Neural progenitor cell (in vitro differentiated cells): ENCODE data around the gene LCAT. TPM values are rescaled to one million over a fixed set of nuclear protein-coding genes. Genes with fewer than 3 reads are reported as not detected.

ENCODE experiments used
- DNase-seq: peaks from one replicate; pipeline ENCODE4 v3.0.0-alpha.2; 2016; ENCODE audit warnings: low spot score
- H2AFZ ChIP-seq: fragments of 200-600 bp; sonication (generic); replicated peaks from 2 replicates; pipeline ENCODE4 v1.6.1; 2016; ENCODE audit warnings: antibody characterized with exemption
- H3F3A ChIP-seq: fragments of 200-600 bp; sonication (generic); 2 replicates; pipeline ENCODE4 v1.6.1; 2016; ENCODE audit warnings: antibody characterized with exemption, low read depth
- H3K27ac ChIP-seq: fragments of 200-600 bp; sonication (generic); 2 replicates; pipeline ENCODE4 v1.5.1; 2016; ENCODE audit warnings: mild to moderate bottlenecking
- H3K27me3 ChIP-seq: fragments of 200-600 bp; sonication (generic); 2 replicates; pipeline ENCODE4 v1.6.1; 2016; ENCODE audit warnings: mild to moderate bottlenecking, moderate library complexity
- H3K36me3 ChIP-seq: fragments of 200-600 bp; sonication (generic); 2 replicates; pipeline ENCODE4 v1.5.1; 2016
- H3K4me1 ChIP-seq: fragments of 200-600 bp; sonication (generic); 2 replicates; pipeline ENCODE4 v1.6.1; 2016; ENCODE audit warnings: mixed run types
- H3K4me2 ChIP-seq: fragments of 200-600 bp; sonication (generic); 2 replicates; pipeline ENCODE4 v1.6.1; 2016
- H3K4me3 ChIP-seq: fragments of 200-600 bp; sonication (generic); 2 replicates; pipeline ENCODE4 v1.5.1; 2016
- H3K79me2 ChIP-seq: fragments of 200-600 bp; sonication (generic); 2 replicates; pipeline ENCODE4 v1.6.1; 2016; ENCODE audit warnings: low read depth
- H3K9ac ChIP-seq: fragments of 200-600 bp; sonication (generic); 2 replicates; pipeline ENCODE4 v1.6.1; 2016
- H3K9me3 ChIP-seq: fragments of 200-600 bp; sonication (generic); 2 replicates; pipeline ENCODE4 v1.5.1; 2016; ENCODE audit warnings: low read depth
- H4K20me1 ChIP-seq: fragments of 200-600 bp; sonication (generic); 2 replicates; pipeline ENCODE4 v1.6.1; 2016; ENCODE audit warnings: low read depth
- H3K27ac Mint-ChIP-seq: 3 replicates; pipeline ENCODE4 v1.8.0; 2021; ENCODE audit warnings: mixed read lengths
- H3K27me3 Mint-ChIP-seq: 2 replicates; pipeline ENCODE4 v1.8.0; 2022; ENCODE audit warnings: low read depth, mild to moderate bottlenecking, inconsistent platforms, moderate library complexity, mixed read lengths; ENCODE audit not compliant: insufficient read depth
- H3K36me3 Mint-ChIP-seq: 3 replicates; pipeline ENCODE4 v1.8.0; 2021; ENCODE audit warnings: mixed read lengths
- H3K4me1 Mint-ChIP-seq: 3 replicates; pipeline ENCODE4 v1.8.0; 2021; ENCODE audit warnings: mixed read lengths
- H3K4me3 Mint-ChIP-seq: 3 replicates; pipeline ENCODE4 v1.8.0; 2021; ENCODE audit warnings: mild to moderate bottlenecking, moderate library complexity, mixed read lengths
- H3K9me3 Mint-ChIP-seq: 3 replicates; pipeline ENCODE4 v1.8.0; 2020; ENCODE audit warnings: mixed read lengths
- EZH2 ChIP-seq: fragments of 200-600 bp; sonication (generic); IDR thresholded peaks from 2 replicates; pipeline ENCODE4 v1.6.1; 2017; ENCODE audit warnings: antibody characterized with exemption, mild to moderate bottlenecking, moderate library complexity
- EZH2phosphoT487 ChIP-seq: fragments of 200-600 bp; sonication (generic); IDR thresholded peaks from 2 replicates; pipeline ENCODE4 v1.6.1; 2017; ENCODE audit warnings: antibody characterized with exemption
- total RNA-seq: library from RNA; depleted of rRNA; stranded (reverse); fragments of >200 nt; gene quantifications from 2 replicates; pipeline ENCODE4 v1.2.3, GENCODE V29; 2015; ENCODE audit warnings: low replicate concordance
- TF ChIP-seq, protein P1 (sequence below): fragments of 200-600 bp; sonication (generic); IDR thresholded peaks from 2 replicates; pipeline ENCODE4 v1.5.1; 2017; ENCODE audit warnings: antibody characterized with exemption, mild to moderate bottlenecking

Gene LCAT
- total RNA-seq, 1 donor from 2014 or later: 1.5 TPM

DNA sequence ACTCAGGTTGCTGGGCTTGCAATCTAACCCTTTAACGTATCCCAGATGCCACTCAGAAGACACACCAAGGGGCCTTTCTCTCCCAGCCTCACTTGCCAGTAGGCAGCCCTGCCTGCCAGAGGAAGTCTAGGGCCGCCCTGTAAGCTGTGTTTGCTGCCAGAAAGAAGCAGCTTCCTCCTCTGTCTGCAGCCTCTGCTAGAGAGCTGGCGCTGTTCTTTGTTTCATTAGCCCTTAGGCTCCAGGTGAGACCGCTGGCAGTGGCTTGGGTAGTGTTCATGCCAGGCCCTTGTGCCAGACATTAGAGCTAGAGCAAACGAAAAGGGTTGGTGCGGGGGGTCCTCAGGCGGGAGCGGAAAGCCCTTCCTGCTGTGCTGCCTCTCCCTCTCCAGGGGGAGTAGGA, 21.2 kb downstream of the LCAT start:
- no peak for TF ChIP-seq EZH2phosphoT487
- H3K27me3 ChIP-seq: no peaks in the 10 kb centered on the region
- Mint-ChIP-seq H3K36me3 (peaks cover 2% of the 10 kb centered on the region), H3K27me3 (peaks cover under 1% of the 10 kb centered on the region), H3K27ac (peak overlapping the region; percentile 33), H3K9me3 (no peaks in the 10 kb centered on the region), H3K4me3 (no peak overlapping the region), H3K4me1 (no peaks in the 10 kb centered on the region)
- H4K20me1 ChIP-seq: peaks cover 78% of the 10 kb centered on the region
- no peak overlapping the region for H3K27ac ChIP-seq
- no peak overlapping the region for H3K9ac ChIP-seq
- no peak for DNase-seq
- H3F3A ChIP-seq: no peaks in the 10 kb centered on the region
- no peaks in the 10 kb centered on the region for H3K9me3 ChIP-seq
- no peak overlapping the region for H3K4me2 ChIP-seq
- H3K4me1 ChIP-seq: no peaks in the 10 kb centered on the region
- H3K4me3 ChIP-seq: no peak overlapping the region
- H2AFZ ChIP-seq: no peak overlapping the region
- no peaks in the 10 kb centered on the region for H3K36me3 ChIP-seq
- no peaks in the 10 kb centered on the region for H3K79me2 ChIP-seq

DNA sequence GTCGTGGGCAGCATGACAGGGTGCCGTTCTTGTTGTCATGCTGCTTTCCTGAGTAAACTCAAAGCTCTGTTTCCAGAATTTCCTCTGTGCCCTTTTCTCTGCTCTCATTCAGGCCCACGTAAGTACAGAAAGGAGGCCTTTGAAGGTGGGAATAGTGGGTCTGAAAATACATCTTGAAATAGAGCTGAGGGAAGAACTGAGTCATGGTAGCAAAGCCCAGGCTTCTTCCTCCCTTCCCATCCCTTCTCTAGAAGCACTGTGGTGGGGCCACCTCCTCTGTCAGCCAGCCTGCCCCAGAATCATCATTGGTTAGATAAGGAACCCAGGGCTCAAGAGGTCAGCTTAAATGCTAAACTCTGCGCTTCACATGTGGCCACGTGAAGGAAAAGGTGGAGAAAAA, 21.7 kb downstream of the LCAT start:
- Histone ChIP-seq H3K9me3 (no peaks in the 10 kb centered on the region), H3F3A (no peaks in the 10 kb centered on the region), H2AFZ (no peak overlapping the region), H3K27ac (no peak overlapping the region), H4K20me1 (peaks cover 78% of the 10 kb centered on the region), H3K4me2 (no peak overlapping the region), H3K9ac (no peak overlapping the region), H3K79me2 (no peaks in the 10 kb centered on the region), H3K4me1 (no peaks in the 10 kb centered on the region), H3K36me3 (no peaks in the 10 kb centered on the region), H3K4me3 (no peak overlapping the region), H3K27me3 (no peaks in the 10 kb centered on the region)
- Mint-ChIP-seq H3K9me3 (no peaks in the 10 kb centered on the region), H3K36me3 (peaks cover 2% of the 10 kb centered on the region), H3K27ac (peak overlapping the region; percentile 62), H3K4me3 (no peak overlapping the region), H3K4me1 (no peaks in the 10 kb centered on the region), H3K27me3 (peaks cover 2% of the 10 kb centered on the region)
- no peak for DNase-seq
- TF ChIP-seq EZH2phosphoT487 (no peak), EZH2 (no peak)
- TF ChIP-seq, protein P1, sequence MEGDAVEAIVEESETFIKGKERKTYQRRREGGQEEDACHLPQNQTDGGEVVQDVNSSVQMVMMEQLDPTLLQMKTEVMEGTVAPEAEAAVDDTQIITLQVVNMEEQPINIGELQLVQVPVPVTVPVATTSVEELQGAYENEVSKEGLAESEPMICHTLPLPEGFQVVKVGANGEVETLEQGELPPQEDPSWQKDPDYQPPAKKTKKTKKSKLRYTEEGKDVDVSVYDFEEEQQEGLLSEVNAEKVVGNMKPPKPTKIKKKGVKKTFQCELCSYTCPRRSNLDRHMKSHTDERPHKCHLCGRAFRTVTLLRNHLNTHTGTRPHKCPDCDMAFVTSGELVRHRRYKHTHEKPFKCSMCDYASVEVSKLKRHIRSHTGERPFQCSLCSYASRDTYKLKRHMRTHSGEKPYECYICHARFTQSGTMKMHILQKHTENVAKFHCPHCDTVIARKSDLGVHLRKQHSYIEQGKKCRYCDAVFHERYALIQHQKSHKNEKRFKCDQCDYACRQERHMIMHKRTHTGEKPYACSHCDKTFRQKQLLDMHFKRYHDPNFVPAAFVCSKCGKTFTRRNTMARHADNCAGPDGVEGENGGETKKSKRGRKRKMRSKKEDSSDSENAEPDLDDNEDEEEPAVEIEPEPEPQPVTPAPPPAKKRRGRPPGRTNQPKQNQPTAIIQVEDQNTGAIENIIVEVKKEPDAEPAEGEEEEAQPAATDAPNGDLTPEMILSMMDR: no peak

DNA sequence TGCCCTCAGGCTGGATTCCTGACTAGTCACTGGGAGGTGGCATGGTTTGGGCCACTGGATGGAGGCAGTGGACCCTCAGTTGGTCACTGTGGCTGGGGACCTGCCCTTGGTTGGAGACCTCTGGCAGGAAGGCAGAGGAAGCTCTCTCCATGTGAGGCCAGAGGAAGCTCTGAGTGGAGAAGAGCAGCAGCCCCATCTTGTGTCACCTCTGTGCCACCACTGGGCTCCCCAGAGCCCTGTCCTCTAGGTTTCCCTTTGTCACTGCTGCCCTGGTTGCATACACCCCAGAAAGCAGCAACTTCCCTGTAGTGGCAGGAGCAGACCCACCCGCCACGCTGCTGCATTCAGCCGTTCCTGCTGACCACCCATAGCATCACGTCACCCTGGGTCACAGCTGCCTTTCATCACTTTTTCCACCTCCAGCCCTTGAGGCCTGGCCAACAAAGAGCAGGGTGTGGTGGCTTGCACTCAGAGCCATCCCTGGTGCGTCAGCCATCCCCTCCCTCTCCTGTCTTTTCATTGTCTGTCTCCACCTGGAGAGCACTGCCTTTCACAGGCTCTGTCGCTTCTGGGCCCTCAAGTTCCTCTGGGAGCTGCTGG, 24.2 kb downstream of the LCAT start:
- H3K4me3 Mint-ChIP-seq: no peak overlapping the region
- Histone ChIP-seq H3F3A (no peaks in the 10 kb centered on the region), H3K4me2 (no peak overlapping the region), H3K9me3 (no peaks in the 10 kb centered on the region), H2AFZ (no peak overlapping the region), H3K27me3 (no peaks in the 10 kb centered on the region), H3K36me3 (no peaks in the 10 kb centered on the region), H3K4me1 (no peaks in the 10 kb centered on the region), H4K20me1 (peaks cover 63% of the 10 kb centered on the region), H3K9ac (no peak overlapping the region), H3K4me3 (no peak overlapping the region), H3K79me2 (no peaks in the 10 kb centered on the region), H3K27ac (no peak overlapping the region)
- no peaks in the 10 kb centered on the region for H3K4me1 Mint-ChIP-seq
- H3K9me3 Mint-ChIP-seq: no peaks in the 10 kb centered on the region
- peaks cover 4% of the 10 kb centered on the region for H3K36me3 Mint-ChIP-seq
- TF ChIP-seq, protein P1: no peak
- no peak for TF ChIP-seq EZH2
- no peak for DNase-seq
- peaks cover 4% of the 10 kb centered on the region for H3K27me3 Mint-ChIP-seq
- no peak overlapping the region for H3K27ac Mint-ChIP-seq

DNA sequence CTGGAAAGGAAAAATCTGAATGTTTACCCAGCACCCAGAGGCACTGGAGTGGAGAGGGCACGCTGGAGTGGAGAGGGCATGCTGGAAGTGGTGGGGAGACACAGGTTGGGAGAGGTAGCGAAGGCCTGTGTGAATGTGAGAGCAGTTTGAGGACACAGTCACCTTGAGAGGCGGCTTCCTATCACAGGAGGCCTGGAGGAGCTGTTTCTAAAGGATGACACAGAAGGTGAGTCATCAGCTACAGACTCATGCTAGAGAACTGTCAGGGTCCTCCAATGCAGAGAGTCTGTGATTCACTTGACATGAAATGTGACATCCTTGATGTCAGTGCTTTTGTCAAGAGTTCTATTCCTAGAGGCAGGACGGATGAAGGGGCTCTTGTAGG, 26.1 kb downstream of the LCAT start:
- Histone ChIP-seq H2AFZ (no peak overlapping the region), H3K4me2 (no peak overlapping the region), H3K9ac (no peak overlapping the region), H3K9me3 (no peaks in the 10 kb centered on the region), H3K4me3 (no peak overlapping the region), H3K36me3 (no peaks in the 10 kb centered on the region), H3K27ac (no peak overlapping the region), H3F3A (no peaks in the 10 kb centered on the region), H3K4me1 (no peaks in the 10 kb centered on the region), H3K27me3 (no peaks in the 10 kb centered on the region), H4K20me1 (peaks cover 45% of the 10 kb centered on the region), H3K79me2 (no peaks in the 10 kb centered on the region)
- peak overlapping the region; percentile 9 for H3K27ac Mint-ChIP-seq
- H3K9me3 Mint-ChIP-seq: no peaks in the 10 kb centered on the region
- H3K4me3 Mint-ChIP-seq: no peak overlapping the region
- peaks cover 4% of the 10 kb centered on the region for H3K27me3 Mint-ChIP-seq
- H3K4me1 Mint-ChIP-seq: peaks cover 2% of the 10 kb centered on the region
- no peak for DNase-seq
- peaks cover 6% of the 10 kb centered on the region for H3K36me3 Mint-ChIP-seq
- TF ChIP-seq EZH2phosphoT487 (no peak), EZH2 (no peak)
- TF ChIP-seq, protein P1: no peak
